Measurements from ENCODE around the gene MAP2K6.

The MAP2K6 gene

DNA sequence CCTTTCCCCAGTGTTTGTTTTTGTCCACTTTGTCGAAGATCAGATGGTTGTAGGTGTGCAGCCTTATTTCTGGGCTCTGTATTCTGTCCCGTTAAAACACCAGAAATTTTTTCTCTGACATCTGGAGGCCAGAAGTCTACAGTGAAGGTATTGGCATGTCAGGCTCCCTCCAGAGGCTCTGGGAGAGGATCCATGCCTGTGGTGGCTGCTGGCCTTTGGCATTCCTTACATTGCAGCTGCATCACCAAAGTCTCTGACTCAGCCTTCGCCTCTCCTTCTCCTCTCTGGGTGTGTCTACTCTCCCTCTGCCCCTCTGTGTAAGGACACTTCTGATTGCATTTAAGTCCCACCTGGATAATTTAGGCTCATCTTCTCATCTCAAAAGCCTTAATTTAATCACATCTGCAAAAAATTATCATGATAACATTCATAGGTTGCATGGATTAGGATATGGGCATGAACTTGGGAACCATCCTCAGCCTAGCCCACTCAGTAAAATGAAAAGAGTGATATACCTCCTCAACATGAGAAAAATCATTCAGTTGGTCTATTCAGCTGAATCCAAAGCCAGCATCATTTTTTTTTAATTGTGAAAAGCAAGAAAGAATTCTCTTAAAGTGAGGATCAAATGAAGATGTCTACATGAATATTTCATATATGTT lies 78.0 kb downstream of the MAP2K6 start:
- DNase-seq (ENCODE audit: low read depth): peak; percentile 70

- DNase-seq (ENCODE audit: low read depth): no peak
These were observed 81.3 kb downstream of the MAP2K6 start for GRCh38 chr17:69495787-69496186.

- no peak for DNase-seq (ENCODE audit: low read depth)
These were observed 82.7 kb downstream of the MAP2K6 start for GRCh38 chr17:69497161-69497560.

DNA sequence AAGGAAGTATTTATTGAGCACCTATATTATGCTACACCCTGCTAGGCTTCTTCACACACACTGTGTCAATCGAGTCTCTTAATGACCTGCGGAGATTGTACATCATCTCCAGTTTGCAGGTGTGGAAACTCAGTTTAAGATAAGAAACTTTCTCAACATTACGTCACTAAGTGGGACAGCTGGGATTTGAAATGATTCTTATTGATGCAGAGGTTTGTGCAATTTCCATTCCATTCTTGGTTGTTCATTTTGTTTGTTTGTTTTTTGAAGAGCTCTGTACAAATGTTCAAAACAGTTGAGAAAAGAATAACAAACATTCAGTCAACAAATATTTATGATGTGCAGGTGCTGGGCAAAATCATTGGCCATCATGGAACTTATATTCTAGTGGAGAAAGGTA lies 84.8 kb downstream of the MAP2K6 start:
- no peak for DNase-seq (ENCODE audit: low read depth)

- DNase-seq (ENCODE audit: low read depth): no peak
These were observed 86.5 kb downstream of the MAP2K6 start for GRCh38 chr17:69500911-69501429.

- DNase-seq (ENCODE audit: low read depth): no peak
These were observed 87.3 kb downstream of the MAP2K6 start for GRCh38 chr17:69501591-69502468.

DNA sequence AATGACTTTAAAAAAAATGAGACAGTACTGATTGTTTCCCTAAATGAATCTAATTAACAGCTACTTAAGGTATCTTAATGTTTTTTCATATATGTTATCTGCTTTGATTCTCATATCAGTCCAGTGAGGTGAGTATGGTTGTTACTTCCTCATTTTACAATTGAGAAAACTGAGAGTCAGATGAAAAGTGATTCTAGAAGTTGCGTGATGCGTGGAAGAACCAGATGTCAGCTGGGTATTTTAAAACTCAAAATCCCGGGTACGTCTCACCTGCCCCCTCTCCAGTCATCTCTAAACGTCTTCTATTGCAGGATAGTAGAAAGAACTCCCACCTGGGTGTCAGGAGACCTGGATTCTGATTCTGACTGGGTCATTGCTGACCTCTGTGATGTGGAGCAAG lies 89.2 kb downstream of the MAP2K6 start:
- no peak for DNase-seq (ENCODE audit: low read depth)

DNA sequence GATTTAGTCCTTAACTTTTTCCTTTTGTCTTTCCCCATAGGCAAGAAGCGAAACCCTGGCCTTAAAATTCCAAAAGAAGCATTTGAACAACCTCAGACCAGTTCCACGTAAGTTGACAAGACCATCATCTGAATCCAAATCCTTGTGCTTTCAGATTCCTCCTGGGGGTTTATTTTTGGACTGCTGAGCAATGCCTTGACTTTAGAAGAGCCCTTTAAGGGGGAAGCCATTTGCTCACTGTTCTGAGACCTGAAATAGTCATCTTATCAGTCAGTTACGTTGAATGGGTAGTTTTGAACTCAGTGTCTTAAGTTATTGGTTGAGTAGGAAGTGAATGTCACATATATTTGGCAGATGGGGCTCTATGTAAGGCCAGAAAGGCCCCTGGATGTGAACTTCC lies 91.2 kb downstream of the MAP2K6 start:
- no peak for DNase-seq (ENCODE audit: low read depth)

DNA sequence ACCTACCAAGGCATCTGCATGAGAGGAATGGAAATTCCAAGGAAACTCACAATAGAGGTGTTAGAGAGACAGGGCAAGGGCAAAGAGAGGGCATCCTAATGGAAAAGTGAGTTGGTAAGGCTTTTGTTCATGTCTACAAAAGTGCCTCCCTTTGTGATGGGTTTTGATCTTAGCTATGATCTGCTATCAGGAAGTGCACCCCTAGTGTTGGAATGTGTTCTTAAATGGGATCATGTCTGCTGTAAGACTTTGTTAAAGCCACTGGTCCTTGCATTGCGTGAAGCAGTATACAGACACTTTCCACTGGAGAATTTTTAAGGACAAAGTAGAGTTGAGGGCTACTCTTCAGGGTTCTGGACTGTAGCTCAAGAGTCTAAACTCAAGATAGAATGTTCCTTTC lies 92.0 kb downstream of the MAP2K6 start:
- DNase-seq (ENCODE audit: low read depth): no peak

DNA sequence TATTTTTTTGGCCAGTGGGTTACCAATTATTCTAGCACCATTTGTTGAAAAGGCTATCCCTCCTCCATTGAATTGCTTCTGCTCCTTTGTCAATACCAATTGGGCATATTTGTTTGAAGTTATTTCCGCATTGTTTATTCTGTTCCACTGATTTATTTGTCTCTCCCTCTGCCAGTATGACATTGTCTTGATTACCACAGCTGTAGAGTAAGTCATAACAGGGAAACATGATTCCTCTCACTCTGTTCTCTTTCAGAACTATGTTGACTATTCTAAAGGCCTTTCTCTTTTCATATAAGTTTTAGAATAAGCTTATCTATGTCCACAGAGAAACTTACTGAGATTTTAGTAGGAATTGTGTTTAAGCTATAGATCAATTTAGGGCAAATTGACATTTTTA lies 94.3 kb downstream of the MAP2K6 start:
- DNase-seq (ENCODE audit: low read depth): no peak

GRCh38 chr17:69511250-69511649 lies 96.8 kb downstream of the MAP2K6 start:
- no peak for DNase-seq (ENCODE audit: low read depth)

DNA sequence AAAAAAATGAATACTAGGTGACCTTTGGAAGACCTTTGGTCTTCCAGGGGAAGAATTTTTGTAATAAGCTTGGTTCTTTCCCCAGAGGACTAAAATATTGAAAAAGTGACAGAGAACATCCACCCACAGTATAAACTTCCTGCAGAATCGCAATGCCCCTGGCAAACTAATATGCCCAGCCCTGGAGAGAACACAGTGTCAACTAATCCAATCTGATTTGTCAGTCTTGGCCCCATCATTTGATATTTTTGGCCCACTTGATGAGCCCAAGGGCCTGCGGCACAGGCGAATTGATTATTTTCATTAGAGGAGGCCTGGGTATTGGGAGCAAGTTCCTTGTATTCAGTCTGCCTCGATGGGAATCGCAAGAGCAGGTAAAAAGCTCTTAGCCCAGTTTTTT lies 98.4 kb downstream of the MAP2K6 start:
- DNase-seq (ENCODE audit: low read depth): no peak

DNA sequence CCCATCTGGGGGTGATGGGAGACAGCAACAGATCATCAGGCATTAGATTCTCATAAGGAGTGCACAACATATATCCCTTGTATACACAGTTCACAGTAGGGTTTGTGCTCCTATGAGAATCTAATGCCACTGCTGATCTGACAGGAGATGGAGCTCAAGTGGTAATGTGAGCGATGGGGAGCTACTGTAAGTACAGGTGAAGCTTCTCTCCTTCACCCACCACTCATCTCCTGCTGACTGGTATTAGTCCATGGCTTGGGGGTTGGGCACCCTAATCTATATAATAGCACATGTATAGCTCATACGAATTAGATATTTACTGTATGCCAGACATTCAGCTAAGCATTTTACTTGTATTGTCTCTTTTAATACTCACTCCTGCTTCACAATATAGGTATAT lies 101.7 kb downstream of the MAP2K6 start:
- no peak for DNase-seq (ENCODE audit: low read depth)

- no peak for DNase-seq (ENCODE audit: low read depth)
These were observed 102.4 kb downstream of the MAP2K6 start for GRCh38 chr17:69516911-69517310.

DNA sequence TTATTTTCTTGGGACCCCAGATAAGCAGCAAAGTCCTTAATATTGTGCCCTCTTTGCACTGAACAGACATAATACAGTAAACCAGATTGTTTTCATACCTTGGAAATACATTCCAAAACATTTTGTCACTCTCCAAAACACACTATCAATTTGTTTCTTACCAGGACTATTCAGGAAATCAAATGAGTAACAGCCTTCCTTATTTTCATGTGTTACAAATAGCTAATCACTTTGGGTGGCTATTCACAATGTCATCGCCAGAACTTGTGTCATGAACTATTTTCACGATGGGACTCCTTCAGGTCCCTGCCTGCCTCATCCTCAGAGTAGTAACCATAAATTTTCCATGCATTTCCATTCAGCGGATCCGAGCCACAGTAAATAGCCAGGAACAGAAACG lies 104.5 kb downstream of the MAP2K6 start:
- DNase-seq (ENCODE audit: low read depth): no peak

DNA sequence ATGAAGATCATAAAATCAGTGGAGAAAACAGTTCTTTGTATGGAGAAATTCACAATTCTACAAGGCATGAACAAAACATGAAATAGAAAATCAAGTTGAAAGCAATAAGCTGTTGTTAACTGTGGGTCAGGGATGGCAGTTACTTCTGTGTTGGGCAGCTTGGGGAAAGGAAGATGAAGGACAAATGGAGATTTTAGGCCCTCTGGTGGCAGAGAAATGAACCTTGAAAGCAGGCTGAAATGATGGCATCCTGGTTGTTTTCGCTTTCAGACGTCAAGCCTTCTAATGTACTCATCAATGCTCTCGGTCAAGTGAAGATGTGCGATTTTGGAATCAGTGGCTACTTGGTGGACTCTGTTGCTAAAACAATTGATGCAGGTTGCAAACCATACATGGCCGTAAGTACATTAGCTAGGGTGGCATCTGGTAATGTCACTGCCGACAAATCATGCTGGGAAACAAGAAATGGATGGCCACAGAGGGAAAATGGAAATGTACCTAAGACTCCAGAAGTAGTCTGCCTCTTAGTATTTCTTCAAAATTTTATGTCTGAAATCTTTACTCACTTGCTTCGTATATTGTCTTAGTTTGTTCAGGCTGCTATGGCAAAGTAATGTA lies 108.9 kb downstream of the MAP2K6 start:
- DNase-seq (ENCODE audit: low read depth): no peak

DNA sequence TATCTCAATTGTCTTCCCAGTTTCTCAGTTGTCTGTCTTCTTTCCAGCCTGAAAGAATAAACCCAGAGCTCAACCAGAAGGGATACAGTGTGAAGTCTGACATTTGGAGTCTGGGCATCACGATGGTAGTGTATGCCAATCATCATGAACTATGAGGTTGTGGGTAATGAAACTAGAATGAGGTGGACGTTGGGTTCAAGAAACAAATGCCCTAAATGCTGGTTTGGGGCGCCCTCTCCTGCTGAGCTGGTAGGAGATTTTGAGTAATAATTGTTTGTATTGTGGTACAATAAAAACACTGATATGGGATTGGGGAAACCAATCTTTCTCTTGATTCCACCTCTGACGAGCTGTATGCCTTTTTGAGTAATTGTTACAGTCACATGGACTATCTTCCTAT lies 110.4 kb downstream of the MAP2K6 start:
- DNase-seq (ENCODE audit: low read depth): no peak

DNA sequence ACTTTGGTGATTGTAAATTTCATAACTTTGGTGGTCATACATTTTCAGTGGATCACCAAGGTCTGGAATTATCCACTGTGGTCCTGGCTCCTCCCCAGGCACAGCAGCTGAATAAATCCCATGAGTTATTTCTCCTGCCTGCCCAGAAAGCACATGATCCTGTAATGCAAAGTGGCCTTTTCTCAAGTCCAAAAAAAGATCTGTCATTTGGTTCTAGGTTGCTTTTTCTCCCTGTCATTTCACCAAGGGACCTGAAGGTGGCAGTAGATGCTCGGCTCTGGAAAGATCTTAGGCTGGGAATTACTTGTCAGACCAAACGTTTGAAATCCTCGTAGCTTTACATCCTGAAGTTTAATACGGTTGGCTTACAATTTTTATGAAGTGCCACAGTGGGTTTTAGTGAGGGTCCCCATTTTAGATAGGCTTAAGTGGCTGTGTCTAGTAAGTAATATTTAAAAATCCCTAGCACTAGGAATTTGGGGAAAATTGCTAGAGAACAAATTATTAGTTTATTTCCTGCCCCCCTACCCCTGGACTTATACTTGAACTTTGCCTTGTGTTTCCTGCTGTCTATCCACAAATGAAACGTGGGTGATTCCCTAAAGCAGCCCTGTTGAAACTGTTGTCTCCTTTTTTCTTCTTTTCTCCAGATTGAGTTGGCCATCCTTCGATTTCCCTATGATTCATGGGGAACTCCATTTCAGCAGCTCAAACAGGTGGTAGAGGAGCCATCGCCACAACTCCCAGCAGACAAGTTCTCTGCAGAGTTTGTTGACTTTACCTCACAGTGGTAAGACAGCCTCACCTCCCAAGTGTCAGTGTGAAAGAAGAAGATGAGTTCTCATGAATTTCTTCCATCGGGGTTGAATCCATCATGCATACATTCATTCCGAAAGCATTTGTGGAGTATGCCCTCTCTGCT lies 111.7 kb downstream of the MAP2K6 start:
- DNase-seq (ENCODE audit: low read depth): no peak

GRCh38 chr17:69528035-69528434 lies 113.5 kb downstream of the MAP2K6 start:
- no peak for DNase-seq (ENCODE audit: low read depth)

DNA sequence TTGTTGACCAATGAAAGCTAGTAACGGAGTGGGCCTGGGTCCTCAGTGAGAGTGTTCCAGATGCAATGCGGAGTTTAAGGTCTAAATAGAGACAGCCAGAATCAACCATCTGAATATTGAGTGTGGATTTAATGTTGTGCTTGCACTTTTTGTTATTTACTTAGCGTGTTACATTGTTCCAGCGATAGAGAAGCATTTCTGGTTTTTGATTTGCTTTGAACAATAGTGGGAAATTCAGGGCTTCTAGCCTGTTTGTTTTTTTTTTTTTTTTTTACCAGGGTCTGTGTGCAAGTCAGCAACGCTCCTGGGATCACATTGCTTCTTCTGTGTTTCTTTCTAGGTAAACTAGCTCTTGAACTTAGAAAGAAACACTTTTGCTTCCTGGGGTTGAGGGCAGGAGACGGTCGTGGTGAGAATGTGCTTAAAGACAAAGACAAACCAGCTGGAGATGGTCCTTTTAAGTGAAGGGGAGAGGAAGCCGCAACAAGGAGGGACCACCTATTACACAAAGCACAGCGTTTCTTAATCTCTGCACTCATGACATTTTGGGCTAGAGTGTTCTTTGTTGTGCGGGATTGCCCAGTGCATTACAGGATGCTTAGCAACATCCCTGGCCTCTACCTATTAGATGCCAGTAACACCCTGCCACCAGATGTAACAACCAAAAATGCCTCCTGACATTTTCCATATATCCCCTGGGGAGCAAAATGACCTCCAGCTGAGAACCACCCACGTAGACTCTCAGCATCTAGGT lies 119.2 kb downstream of the MAP2K6 start:
- no peak for DNase-seq (ENCODE audit: low read depth)

- DNase-seq (ENCODE audit: low read depth): no peak
These were observed 119.7 kb downstream of the MAP2K6 start for GRCh38 chr17:69534235-69534621.
